Loucy (cell line): ENCODE results near the gene ULBP2.

Experiments used
- EZH2phosphoT487 ChIP-seq: fragments of 200-600 bp; IDR thresholded peaks from 2 replicates; pipeline ENCODE4 v1.6.1; 2018; ENCODE audit warnings: antibody characterized with exemption, mild to moderate bottlenecking, moderate library complexity, borderline replicate concordance
- TF ChIP-seq, protein P1 (sequence below): fragments of 200-600 bp; sonication (generic); conservative IDR thresholded peaks from 2 replicates; pipeline ENCODE4 v1.5.1; 2014; ENCODE audit warnings: mild to moderate bottlenecking, antibody characterized with exemption, low read length

DNA sequence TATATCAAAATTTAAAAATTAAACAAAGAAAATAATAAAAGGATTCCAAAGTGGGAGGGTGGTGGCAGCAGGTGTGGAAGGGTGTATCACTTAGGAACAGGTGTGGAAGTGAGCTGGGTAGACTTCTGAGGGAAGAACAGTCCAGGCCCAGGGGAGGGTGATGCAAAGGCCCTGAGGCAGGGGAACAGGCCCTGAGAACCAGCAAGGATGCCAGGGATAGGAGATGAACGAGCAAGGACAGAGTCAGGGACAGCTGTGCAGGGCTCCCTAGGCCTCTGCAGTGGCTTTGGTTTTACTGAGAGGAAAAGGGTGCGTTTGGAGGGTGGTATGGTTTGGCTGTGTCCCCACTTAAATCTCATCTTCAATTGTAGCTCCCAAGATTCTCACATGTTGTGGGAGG lies 34.5 kb upstream of the ULBP2 start:
- TF ChIP-seq, protein P1, sequence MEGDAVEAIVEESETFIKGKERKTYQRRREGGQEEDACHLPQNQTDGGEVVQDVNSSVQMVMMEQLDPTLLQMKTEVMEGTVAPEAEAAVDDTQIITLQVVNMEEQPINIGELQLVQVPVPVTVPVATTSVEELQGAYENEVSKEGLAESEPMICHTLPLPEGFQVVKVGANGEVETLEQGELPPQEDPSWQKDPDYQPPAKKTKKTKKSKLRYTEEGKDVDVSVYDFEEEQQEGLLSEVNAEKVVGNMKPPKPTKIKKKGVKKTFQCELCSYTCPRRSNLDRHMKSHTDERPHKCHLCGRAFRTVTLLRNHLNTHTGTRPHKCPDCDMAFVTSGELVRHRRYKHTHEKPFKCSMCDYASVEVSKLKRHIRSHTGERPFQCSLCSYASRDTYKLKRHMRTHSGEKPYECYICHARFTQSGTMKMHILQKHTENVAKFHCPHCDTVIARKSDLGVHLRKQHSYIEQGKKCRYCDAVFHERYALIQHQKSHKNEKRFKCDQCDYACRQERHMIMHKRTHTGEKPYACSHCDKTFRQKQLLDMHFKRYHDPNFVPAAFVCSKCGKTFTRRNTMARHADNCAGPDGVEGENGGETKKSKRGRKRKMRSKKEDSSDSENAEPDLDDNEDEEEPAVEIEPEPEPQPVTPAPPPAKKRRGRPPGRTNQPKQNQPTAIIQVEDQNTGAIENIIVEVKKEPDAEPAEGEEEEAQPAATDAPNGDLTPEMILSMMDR, result no peak
- TF ChIP-seq EZH2phosphoT487, result no peak
